Stomach (tissue), 4 donors: ENCODE results near the gene ACSL3.

Source experiments
- POLR2A ChIP-seq, 4 donors: fragments of 450-650 bp; IDR thresholded peaks; one replicate each; pipeline ENCODE4 v1.6.1; 2016; ENCODE audit warnings: antibody characterized with exemption in 4 of 4, control low read depth in 2 of 4, mild to moderate bottlenecking in 1 of 4, moderate library complexity in 1 of 4
- POLR2AphosphoS5 ChIP-seq, 3 donors: sonication (generic); formaldehyde crosslinking; IDR thresholded peaks; one replicate each; pipeline ENCODE4 v1.6.1; 2016; ENCODE audit warnings: antibody characterized with exemption in 3 of 3
- TF ChIP-seq, protein P1 (sequence below), 7 experiments: fragments of 450-650 bp in 4 of 7; fragments of 200-600 bp in 3 of 7; sonication (generic) in 3 of 7; IDR thresholded peaks; one replicate each; pipeline ENCODE4 v1.5.1; 2016 to 2019; ENCODE audit warnings: antibody characterized with exemption in 7 of 7, control low read depth in 2 of 7, mild to moderate bottlenecking in 1 of 7

DNA sequence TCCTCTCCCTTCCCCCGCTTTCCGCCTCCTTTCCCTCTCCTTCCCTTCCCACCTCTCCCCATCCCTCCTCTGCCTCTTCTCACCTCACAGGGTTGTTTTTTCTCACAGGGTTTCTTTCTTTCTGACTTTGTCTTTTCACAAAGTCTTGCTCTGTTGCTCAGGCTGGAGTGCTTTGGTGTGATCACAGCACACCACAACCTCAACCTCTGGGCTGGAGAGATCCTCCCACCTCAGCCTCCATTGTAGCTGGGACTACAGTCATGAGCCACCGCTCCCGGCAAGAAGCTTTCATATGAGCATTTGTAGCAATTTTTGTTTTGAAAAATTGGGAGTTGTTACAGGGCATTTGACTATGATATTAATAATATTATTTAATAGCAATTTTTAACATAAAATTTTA is 32.9 kb downstream of the ACSL3 start:
- TF ChIP-seq, protein P1, sequence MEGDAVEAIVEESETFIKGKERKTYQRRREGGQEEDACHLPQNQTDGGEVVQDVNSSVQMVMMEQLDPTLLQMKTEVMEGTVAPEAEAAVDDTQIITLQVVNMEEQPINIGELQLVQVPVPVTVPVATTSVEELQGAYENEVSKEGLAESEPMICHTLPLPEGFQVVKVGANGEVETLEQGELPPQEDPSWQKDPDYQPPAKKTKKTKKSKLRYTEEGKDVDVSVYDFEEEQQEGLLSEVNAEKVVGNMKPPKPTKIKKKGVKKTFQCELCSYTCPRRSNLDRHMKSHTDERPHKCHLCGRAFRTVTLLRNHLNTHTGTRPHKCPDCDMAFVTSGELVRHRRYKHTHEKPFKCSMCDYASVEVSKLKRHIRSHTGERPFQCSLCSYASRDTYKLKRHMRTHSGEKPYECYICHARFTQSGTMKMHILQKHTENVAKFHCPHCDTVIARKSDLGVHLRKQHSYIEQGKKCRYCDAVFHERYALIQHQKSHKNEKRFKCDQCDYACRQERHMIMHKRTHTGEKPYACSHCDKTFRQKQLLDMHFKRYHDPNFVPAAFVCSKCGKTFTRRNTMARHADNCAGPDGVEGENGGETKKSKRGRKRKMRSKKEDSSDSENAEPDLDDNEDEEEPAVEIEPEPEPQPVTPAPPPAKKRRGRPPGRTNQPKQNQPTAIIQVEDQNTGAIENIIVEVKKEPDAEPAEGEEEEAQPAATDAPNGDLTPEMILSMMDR (IDR thresholded peaks at IDR 0.05), result no peak
- no peak for TF ChIP-seq POLR2A (IDR thresholded peaks at IDR 0.05)
- no peak for TF ChIP-seq POLR2AphosphoS5 (IDR thresholded peaks at IDR 0.05)
